HG03135 (cell line): ENCODE data around the gene VCPKMT.
A peak's percentile ranks its signal among the peaks of the same experiment; 100 is the strongest.
"Not testable (repeated sequence)": the region's sequence is repeated elsewhere in the genome, so short reads cannot be mapped to it uniquely, and the experiment has no call there.

ENCODE experiments used
- ATAC-seq: cut with Tn5 transposase; IDR thresholded peaks from one replicate; pipeline ENCODE4 v1.9.1; 2021; ENCODE audit warnings: mild to moderate bottlenecking, moderate library complexity; ENCODE audit not compliant: unreplicated experiment

Gene VCPKMT

GRCh38 chr14:50093496-50093895 lies 22.9 kb downstream of the VCPKMT start:
- ATAC-seq: no peak

GRCh38 chr14:50092006-50092555 lies 24.3 kb downstream of the VCPKMT start:
- ATAC-seq: no peak

GRCh38 chr14:50091240-50091913 lies 25.0 kb downstream of the VCPKMT start:
- no peak for ATAC-seq

GRCh38 chr14:50089208-50089607 lies 27.2 kb downstream of the VCPKMT start:
- ATAC-seq: no peak

- ATAC-seq: no peak
These were observed 27.6 kb downstream of the VCPKMT start for GRCh38 chr14:50088731-50089130.

DNA sequence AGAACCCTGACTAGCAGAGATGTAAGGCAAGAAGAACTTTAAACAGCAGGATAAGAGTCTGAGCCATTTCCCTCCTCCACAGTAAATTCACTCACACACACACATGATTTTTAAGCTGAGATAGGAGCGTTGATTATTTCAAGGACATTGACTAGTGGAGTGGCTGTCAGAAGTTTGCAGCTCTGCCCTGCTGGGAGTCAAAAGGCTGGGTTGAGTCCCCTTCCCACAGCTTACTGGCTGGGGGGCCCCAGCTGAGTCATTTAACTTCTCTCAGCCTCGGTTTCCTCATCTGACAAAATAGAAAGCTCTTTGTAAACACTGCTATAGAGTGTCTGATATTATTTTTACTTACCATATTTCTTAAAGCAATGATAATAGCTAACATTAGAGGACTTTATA lies 28.3 kb downstream of the VCPKMT start:
- ATAC-seq: no peak

GRCh38 chr14:50087341-50088116 lies 28.8 kb downstream of the VCPKMT start:
- ATAC-seq: no peak

DNA sequence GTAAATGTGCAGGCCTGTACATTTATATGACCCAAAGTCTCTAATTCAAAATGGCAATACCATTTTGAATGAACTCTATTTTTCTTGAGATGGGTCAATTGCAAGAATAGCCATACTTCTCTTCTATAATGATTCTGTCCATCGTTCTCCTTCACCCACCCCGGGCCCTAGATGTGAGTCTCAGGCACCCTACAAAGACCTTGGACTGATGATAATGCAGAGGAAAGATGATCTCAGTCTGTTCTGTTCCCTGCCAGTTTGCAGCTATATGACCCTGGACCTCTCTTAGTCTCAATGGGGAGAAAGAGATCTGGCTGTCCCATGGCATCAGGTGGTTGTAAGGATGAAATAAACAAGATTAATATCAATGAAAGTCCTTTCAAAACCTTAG lies 30.1 kb downstream of the VCPKMT start:
- ATAC-seq: no peak

- ATAC-seq: peak; percentile 49
These were observed 30.6 kb downstream of the VCPKMT start for GRCh38 chr14:50085570-50086320.

DNA sequence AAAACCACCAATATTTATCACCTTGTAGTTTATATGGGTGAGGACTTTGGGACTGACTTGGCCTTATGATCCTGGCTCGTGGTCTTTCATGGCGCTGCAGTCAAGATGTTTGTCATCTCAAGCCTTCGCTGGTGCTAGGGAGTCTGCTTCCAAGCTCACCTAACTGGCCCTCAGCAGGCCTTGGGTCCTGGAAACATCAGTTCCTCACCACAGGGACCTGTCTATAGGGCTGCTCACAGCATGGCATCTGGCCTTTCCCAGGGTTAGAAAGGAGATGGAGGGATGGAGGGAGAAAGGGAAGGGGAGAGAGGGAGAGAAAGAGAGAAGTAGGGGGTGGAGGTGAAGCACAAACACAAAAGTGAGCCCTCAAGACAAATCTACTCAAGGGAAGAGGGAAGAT lies 31.7 kb downstream of the VCPKMT start:
- no peak for ATAC-seq

- ATAC-seq: peak; percentile 45
These were observed 32.7 kb downstream of the VCPKMT start for GRCh38 chr14:50083467-50084337.

DNA sequence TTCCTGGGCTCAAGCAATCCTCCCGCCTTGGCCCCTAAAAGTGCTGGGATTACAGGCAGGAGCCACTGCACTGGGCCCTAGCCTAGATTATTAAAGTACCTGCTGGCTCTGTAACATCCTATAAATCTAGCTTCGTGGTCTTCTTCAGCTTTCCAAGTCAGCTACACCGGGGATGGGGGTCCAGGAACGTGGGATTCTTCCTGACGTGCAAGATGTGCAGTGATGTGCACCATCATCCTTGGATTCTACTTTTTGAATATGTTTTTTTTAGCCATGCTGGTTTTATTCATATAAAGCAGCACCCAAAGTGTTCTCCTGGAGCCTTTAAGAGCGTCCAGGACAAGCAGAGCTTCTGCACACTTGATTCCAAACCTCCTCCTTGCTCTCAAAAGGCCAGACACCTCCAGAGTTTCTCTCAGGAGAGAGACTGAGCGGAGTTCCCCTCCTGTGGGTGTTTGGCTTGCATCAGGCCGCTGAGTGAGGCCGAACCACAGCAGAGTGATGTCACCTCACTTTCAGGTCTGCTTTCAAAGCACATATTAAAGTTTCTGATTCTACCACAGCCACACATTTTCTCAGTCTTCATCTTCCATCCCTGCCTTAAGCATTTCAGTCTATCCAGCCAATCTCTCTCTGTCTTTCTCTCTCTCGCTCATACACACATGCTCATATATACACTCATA lies 33.4 kb downstream of the VCPKMT start:
- ATAC-seq: peak; percentile 58

GRCh38 chr14:50082308-50082742 lies 34.0 kb downstream of the VCPKMT start:
- ATAC-seq: no peak

- not testable (repeated sequence) for ATAC-seq
These were observed 37.3 kb downstream of the VCPKMT start for GRCh38 chr14:50079103-50079502.

DNA sequence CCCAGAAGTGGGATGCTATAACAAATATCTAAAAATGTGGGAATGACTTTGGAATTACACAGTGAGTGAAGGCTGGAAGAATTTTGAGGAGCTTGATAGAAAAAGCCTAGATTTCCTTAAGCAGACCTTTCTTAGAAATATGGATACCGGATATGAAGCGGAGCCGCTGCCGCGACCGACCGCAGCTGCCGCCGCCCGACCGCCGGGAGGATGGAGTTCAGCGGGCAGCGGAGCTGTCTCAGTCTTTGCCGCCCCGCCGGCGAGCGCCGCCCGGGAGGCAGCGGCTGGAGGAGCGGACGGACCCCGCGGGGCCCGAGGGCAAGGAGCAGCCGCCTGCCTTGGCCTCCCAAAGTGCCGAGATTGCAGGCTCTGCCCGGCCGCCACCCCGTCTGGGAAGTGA lies 42.7 kb downstream of the VCPKMT start:
- not testable (repeated sequence) for ATAC-seq

DNA sequence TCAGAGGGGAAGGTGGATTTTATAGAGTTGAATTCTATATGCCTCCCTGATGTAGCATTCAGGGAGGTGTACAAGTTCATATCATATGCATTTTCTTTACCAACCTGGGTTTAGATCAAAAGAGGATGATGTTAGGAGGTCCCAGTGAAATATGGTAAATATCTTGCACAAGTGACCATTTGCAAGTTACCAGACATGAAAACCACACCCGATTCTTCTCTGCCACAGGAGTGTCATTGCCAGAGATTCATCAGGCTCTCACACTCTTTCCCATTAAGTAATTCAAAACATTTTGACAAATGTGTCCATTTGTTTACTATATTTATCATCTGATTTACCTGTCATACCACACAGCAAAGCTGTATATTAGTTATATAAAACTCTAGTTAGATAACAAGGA lies 44.0 kb downstream of the VCPKMT start:
- ATAC-seq: no peak

DNA sequence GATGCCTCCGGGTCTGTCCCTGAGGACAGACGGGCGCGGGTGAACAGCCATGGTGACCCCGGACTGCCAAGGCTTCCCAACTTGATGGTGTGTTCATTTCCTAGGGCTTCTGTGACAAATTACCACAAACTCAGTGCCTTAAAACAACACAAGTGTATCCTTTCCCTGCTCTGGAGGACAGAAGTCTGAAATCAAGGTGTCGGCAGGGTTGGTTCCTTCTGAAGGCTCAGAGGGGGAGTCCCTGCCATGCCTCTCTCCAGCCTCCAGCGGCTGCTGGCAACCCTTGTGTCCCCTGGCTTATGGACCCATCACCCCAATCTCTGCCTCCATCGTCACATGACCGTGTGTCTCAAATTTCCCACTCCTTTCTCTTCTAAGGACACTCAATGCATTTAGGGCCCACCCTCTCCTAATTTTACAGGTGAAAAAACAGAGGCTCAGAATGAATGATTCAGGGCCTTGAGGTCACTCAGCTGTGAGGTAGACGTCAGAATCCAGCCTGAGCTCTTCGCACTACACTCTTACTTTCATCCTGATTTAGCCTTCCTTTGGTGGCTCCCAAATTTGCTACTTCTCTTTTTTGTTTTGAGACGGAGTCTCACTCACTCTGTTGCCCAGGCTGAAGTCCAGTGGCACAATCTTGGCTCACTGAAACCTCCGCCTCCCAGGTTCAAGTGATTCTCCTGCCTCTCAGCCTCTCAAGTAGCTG lies 45.4 kb downstream of the VCPKMT start:
- no peak for ATAC-seq

DNA sequence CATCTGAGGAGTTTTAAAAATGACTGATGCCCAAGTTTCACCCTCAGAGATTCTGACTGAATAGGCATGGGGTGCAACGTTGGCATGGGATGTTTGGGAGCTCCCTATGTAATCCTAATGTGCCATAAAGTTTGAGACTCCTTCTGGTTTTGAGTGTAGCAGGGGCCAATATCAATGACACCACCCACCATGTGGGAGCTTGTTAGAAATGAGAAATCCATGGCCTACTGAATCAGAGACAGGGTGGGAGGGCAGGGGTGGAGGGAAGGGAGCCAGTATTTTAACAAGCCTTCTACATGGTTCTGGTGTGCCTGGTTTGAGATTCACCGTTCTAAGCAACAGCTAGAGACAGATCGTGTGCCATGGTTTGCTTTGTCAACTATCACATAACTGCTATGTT lies 46.1 kb downstream of the VCPKMT start:
- no peak for ATAC-seq

DNA sequence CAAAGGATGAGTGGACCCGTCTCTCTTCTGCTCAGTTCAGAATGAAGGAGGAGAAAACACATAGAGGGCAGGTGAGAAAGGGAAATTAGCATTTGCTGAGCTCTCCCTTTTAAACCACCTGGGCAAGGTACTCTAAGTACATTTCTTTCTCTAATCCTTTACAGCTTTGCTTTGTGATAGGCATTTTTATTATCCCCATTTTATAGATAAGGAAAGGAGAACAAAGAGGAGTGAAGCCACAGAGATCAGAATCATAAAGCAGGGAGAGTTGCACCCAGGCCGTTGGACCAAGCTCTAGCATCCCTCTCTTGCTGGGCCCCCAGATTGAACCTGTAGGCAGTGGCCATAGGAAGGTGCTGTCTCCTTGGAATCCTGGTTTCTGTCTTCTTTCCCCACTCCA lies 47.0 kb downstream of the VCPKMT start:
- no peak for ATAC-seq
